Measurements from ENCODE around the gene CYP26B1.
A peak's percentile ranks its signal among the peaks of the same experiment; 100 is the strongest.

Gene CYP26B1

DNA sequence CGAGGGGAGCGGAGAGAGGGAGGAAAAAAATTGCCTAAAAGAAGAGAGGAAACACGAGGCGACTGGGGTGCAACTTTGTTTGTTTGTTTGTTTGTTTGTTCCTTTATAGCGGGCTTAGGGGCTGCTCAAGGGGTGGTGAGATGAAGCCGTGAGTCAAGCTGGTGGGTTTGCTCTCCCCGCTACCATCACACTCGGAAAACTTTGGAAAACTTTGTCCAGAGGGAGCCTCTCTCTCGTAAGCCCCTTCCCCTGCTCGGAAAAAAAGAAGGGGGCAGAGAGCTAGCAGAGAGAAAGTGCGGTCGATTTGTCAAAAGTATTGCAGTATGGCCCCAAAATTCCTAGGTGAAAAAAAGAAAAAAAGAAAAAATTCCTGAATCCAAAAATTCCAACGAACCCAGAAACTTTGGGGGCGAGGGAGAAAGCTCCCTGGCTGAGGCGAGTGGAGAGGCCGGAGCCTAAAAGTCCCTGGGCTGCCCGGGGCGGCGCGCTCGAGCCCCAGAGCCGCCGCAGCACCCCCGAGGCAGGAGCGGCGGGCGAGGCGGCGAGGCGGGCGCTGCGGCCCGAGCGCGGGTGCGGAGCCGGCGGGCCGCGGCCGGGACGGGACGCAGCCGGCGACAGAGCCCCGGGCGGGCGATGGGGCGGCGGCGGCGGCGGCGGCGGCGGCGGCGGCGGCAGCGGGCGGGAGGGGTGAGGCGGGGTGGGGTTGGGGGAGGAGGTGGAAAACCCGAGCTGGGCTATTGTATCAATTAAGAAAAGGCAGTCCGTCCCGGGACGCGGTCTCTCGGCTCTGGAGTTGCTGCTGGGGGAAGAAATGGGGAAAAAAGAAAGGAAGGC is 558 bp upstream of the CYP26B1 start:
- DNase-seq (ENCODE audit: low read depth), result no peak
- peak overlapping the region; percentile 40 for H3K4me3 ChIP-seq (ENCODE audit: control insufficient read depth, low read depth, low read length)
- TF ChIP-seq, protein P1, sequence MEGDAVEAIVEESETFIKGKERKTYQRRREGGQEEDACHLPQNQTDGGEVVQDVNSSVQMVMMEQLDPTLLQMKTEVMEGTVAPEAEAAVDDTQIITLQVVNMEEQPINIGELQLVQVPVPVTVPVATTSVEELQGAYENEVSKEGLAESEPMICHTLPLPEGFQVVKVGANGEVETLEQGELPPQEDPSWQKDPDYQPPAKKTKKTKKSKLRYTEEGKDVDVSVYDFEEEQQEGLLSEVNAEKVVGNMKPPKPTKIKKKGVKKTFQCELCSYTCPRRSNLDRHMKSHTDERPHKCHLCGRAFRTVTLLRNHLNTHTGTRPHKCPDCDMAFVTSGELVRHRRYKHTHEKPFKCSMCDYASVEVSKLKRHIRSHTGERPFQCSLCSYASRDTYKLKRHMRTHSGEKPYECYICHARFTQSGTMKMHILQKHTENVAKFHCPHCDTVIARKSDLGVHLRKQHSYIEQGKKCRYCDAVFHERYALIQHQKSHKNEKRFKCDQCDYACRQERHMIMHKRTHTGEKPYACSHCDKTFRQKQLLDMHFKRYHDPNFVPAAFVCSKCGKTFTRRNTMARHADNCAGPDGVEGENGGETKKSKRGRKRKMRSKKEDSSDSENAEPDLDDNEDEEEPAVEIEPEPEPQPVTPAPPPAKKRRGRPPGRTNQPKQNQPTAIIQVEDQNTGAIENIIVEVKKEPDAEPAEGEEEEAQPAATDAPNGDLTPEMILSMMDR (conservative IDR thresholded peaks at IDR 0.05; ENCODE audit: control insufficient read depth, insufficient read depth, low read depth, low read length), result no peak

DNA sequence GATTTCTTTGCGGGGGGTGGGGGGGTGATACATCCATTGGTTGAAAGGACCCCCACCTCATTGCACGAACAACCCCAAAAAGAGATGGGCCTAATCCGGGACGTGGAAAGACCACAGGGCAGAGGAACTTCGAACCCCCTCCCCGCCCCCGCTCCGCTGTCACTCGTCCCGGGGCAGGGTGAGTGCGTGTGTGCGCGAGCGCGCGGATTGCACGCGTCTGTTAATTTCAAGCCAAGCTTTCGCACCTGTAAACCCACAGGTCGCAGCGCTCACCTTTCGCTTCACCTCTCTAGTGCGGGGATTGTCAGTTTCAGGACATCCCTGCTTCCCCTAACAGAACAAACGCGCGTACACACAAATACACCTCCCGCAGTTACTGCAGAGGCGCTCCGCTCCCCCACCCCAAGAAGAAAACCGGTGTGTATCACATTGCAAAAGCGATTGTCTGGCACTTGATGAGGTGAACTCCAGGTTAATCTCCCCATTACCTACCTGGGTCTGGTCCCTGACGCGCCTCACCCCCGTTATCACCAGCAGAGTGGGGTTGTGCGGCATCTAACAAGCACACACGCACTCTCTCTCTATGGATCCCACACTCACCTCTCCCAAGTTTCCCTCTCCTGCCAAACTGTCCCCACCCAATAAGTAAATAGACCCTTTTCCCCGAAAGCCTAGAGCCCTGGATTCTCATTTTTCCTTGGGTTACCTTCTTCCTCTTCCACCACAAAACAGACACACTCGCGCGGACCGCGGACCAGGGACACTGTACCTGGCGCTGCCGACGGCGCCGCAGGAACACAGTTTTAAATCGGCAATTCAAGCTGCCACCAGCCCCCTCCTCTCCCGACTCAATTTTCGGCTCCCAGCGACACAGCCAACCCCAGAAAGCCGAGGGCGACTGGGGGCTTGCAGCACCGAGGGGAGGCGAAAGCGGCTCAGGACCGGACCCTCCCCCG is 1.0 kb downstream of the CYP26B1 start:
- TF ChIP-seq, protein P1 (conservative IDR thresholded peaks at IDR 0.05; ENCODE audit: control insufficient read depth, insufficient read depth, low read depth, low read length), result no peak
- DNase-seq (ENCODE audit: low read depth), result no peak
- no peak overlapping the region for H3K4me3 ChIP-seq (ENCODE audit: control insufficient read depth, low read depth, low read length)

DNA sequence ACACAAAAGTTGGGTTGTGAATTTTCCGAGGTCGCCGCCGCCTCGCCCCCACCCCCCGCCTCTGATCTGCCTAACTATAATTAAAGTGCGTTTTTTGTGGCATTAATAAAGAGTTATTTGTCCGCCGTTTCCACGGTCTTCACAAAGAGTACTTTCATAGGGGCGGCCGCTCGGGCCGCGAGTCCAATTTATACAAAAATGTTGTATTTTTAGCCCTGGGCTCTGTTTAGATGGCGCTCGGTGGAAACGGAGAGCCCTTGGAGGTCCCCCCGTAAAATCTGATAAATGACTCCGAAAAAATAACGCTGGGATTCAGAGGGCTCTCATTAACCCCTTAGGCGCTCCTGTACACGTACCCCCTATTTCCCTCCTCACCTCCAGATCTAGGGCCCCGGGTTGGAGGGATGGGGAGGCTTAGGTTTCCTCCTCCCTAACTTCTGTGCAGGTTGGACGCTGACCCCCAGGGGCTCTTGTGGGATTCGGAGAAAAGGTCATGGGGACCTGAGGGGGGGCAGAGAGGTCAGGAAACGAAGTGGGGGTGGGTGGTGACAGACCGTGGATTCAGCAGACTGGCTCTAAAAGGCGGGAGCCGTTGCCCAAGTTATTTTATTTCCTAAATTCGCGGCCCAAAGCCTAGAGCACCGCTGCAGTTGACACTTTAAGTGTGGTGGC is 1.9 kb downstream of the CYP26B1 start:
- TF ChIP-seq, protein P1 (conservative IDR thresholded peaks at IDR 0.05; ENCODE audit: control insufficient read depth, insufficient read depth, low read depth, low read length), result no peak
- H3K4me3 ChIP-seq (ENCODE audit: control insufficient read depth, low read depth, low read length), result no peak overlapping the region
- no peak for DNase-seq (ENCODE audit: low read depth)

DNA sequence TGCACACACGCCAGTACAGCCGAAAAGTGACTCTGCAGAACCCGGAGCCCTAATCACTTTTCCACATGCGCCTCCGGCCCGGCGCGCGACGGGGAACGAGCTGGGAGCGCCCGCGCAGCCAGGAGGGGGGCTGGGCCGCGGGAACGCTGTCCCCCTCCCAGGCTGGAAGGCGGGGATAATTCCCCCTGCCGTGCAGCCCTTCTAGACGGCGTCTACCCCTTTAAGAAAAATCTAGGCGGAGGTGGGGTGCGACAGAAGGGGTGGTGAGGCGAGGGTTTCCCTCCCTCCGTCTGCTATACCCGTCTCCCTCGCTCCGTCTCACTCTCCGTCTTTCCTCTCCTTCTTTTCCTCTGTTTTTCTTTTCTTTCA is 2.4 kb downstream of the CYP26B1 start:
- no peak for DNase-seq (ENCODE audit: low read depth)
- TF ChIP-seq, protein P1 (conservative IDR thresholded peaks at IDR 0.05; ENCODE audit: control insufficient read depth, insufficient read depth, low read depth, low read length), result no peak
- no peak overlapping the region for H3K4me3 ChIP-seq (ENCODE audit: control insufficient read depth, low read depth, low read length)

DNA sequence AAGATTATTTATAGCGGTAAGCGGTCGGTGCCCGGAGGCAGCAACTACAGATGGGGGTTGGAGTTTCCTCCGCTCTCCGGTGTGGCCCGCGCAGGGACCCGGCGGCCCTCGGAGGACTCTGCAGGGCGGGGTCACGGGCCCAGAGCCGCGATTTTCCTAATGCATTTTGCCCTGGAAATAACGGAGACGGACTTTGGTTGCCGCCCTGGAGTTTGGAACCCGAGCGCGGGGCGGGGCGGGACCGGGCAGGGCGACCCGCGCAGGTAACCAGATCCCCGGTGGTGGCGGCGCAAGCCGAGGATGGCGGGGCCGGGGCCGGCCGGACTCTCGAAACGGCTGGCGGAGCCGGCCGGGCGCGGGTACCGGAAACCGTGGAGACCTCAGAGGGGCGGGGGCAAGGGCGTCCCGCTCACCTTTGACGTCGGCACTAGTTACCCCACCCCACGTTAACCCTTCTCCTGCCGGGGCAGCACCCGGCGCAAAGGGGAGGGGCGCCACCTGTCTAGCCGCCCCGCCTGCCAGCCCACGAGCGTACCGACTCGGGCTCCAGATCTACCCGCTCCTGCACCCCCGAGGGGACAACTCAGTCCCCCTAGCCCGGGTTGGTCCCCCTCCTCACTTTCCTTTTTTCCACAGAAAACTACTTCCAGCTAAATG is 2.9 kb downstream of the CYP26B1 start:
- no peak for DNase-seq (ENCODE audit: low read depth)
- TF ChIP-seq, protein P1 (conservative IDR thresholded peaks at IDR 0.05; ENCODE audit: control insufficient read depth, insufficient read depth, low read depth, low read length), result no peak
- no peak overlapping the region for H3K4me3 ChIP-seq (ENCODE audit: control insufficient read depth, low read depth, low read length)

DNA sequence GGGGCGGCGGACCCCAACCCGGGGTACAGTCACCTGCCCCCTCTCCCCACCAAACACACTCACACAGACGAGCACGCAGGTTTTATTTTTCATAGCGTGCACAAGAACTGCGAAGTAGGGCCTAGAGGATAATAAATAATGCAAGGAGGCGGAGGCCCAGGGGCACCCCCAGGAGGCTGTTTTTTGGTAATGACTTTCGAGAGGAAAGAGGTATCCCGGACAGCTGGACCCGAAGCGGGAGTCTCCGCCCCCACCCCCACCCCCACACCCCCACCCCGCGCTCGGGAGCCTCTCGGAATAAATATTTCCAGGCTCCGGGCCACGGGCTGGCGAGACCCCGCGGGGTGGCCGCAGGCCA is 3.4 kb downstream of the CYP26B1 start:
- no peak for DNase-seq (ENCODE audit: low read depth)
- H3K4me3 ChIP-seq (ENCODE audit: control insufficient read depth, low read depth, low read length), result no peak overlapping the region
- TF ChIP-seq, protein P1 (conservative IDR thresholded peaks at IDR 0.05; ENCODE audit: control insufficient read depth, insufficient read depth, low read depth, low read length), result no peak

Measured in fibroblast of mammary gland (primary cell).